Liver (tissue), 3 donors: ENCODE data around the gene LRRC25.

Experiments used
- CTCF ChIP-seq: fragments of 150-350 bp; IDR thresholded peaks from 2 replicates; pipeline ENCODE4 v1.5.1; 2017; ENCODE audit warnings: improper control_type of control experiment, low read depth, low read length; ENCODE audit not compliant: missing input control
- HNF4A ChIP-seq, 2 donors: conservative IDR thresholded peaks; 2 replicates each; pipeline ENCODE4 v1.6.1; 2016; ENCODE audit warnings: antibody characterized with exemption in 2 of 2, mild to moderate bottlenecking in 2 of 2
- REST ChIP-seq: IDR thresholded peaks from 2 replicates; pipeline ENCODE4 v1.6.1; 2016; ENCODE audit warnings: antibody characterized with exemption, mild to moderate bottlenecking
- TF ChIP-seq, protein P1 (sequence below): IDR thresholded peaks from 2 replicates; pipeline ENCODE4 v1.6.1; 2016; ENCODE audit warnings: antibody characterized with exemption
- donor health status: healthy.
- donor health status: healthy.

- TF ChIP-seq CTCF (no peak), HNF4A (conservative IDR thresholded peaks at IDR 0.05) (no peak), REST (no peak)
- TF ChIP-seq, protein P1, sequence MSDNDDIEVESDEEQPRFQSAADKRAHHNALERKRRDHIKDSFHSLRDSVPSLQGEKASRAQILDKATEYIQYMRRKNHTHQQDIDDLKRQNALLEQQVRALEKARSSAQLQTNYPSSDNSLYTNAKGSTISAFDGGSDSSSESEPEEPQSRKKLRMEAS, result no peak
Observed at GRCh38 chr19:18439025-18439909, 41.8 kb upstream of the LRRC25 start.
